ENCODE data around the gene PCDH11X. TPM values are rescaled to one million over a fixed set of nuclear protein-coding genes. Genes with fewer than 3 reads are reported as not detected.
"Not testable (repeated sequence)": the region's sequence is repeated elsewhere in the genome, so short reads cannot be mapped to it uniquely, and the experiment has no call there.

Gene PCDH11X, protein sequence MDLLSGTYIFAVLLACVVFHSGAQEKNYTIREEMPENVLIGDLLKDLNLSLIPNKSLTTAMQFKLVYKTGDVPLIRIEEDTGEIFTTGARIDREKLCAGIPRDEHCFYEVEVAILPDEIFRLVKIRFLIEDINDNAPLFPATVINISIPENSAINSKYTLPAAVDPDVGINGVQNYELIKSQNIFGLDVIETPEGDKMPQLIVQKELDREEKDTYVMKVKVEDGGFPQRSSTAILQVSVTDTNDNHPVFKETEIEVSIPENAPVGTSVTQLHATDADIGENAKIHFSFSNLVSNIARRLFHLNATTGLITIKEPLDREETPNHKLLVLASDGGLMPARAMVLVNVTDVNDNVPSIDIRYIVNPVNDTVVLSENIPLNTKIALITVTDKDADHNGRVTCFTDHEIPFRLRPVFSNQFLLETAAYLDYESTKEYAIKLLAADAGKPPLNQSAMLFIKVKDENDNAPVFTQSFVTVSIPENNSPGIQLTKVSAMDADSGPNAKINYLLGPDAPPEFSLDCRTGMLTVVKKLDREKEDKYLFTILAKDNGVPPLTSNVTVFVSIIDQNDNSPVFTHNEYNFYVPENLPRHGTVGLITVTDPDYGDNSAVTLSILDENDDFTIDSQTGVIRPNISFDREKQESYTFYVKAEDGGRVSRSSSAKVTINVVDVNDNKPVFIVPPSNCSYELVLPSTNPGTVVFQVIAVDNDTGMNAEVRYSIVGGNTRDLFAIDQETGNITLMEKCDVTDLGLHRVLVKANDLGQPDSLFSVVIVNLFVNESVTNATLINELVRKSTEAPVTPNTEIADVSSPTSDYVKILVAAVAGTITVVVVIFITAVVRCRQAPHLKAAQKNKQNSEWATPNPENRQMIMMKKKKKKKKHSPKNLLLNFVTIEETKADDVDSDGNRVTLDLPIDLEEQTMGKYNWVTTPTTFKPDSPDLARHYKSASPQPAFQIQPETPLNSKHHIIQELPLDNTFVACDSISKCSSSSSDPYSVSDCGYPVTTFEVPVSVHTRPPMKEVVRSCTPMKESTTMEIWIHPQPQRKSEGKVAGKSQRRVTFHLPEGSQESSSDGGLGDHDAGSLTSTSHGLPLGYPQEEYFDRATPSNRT (N-terminal part only)
- total RNA-seq (2014; rRNA removed; shearing (Covaris generic)), result 15.4 and 47.7 TPM in 2 replicates

DNA sequence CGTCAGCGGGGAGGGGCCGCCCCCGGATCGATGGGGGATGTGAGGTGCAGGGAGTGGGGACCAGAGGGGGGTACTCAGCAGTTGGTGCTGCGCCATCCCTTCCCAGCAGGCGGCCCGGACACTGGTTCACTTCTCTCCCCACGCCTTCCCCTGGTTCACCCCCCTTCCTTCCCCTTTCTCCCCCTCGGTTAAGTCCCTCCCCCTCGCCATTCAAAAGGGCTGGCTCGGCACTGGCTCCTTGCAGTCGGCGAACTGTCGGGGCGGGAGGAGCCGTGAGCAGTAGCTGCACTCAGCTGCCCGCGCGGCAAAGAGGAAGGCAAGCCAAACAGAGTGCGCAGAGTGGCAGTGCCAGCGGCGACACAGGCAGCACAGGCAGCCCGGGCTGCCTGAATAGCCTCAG, at the start of gene PCDH11X:
Gene PCDH11X, plus strand, starts transcription at position 241 of the 400 bp plus-strand sequence. CDS start 56,130 bp downstream, outside the sequence.
- H3K27me3 ChIP-seq (ENCODE audit: control insufficient read depth, insufficient read depth, low read length), result peaks cover 31% of the 10 kb centered on the region
- H3K36me3 ChIP-seq (replicated peaks; ENCODE audit: control insufficient read depth, insufficient read depth, low read length); DNase-seq: not testable (repeated sequence)
- peak within 1 kb of the TSS; percentile 54 for H3K4me3 ChIP-seq (ENCODE audit: insufficient read depth, low read depth, low read length)

DNA sequence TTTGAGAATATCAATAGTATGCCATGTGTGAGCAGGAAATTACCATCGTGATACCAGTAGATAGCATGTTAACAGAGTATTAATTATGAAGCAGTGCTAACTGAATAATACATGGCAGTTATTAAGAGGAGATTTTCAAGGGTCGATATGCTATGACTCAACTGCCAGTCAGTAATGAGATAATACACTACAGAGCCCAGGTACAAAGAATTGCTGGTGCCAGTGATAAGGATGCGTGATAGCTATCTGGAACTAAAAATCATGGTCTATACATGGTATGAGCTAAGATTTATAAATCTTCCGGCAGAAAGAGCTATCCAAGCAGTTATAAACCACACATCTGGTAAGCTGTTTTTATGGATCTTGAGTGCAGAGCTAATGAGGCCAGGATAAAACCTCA, 31.7 kb upstream of the PCDH11X start:
- not testable (repeated sequence) for H3K36me3 ChIP-seq (replicated peaks; ENCODE audit: control insufficient read depth, insufficient read depth, low read length); H3K27me3 ChIP-seq (ENCODE audit: control insufficient read depth, insufficient read depth, low read length); DNase-seq; H3K4me3 ChIP-seq (ENCODE audit: insufficient read depth, low read depth, low read length)

DNA sequence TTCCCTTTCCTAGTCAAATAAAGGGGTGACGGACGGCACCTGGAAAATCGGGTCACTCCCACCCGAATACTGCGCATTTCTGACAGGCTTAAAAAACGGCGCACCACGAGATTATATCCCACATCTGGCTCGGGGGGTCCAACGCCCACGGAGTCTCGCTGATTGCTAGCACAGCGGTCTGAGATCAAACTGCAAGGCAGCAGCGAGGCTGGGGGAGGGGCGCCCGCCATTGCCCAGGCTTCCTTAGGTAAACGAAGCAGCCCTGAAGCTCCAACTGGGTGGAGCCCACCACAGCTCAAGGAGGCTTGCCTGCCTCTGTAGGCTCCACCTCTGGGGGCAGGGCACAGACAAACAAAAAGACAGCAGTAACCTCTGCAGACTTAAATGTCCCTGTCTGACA, 26.2 kb upstream of the PCDH11X start:
- not testable (repeated sequence) for H3K36me3 ChIP-seq (replicated peaks; ENCODE audit: control insufficient read depth, insufficient read depth, low read length); H3K27me3 ChIP-seq (ENCODE audit: control insufficient read depth, insufficient read depth, low read length); DNase-seq
- peak overlapping the region; percentile 30 for H3K4me3 ChIP-seq (ENCODE audit: insufficient read depth, low read depth, low read length)

DNA sequence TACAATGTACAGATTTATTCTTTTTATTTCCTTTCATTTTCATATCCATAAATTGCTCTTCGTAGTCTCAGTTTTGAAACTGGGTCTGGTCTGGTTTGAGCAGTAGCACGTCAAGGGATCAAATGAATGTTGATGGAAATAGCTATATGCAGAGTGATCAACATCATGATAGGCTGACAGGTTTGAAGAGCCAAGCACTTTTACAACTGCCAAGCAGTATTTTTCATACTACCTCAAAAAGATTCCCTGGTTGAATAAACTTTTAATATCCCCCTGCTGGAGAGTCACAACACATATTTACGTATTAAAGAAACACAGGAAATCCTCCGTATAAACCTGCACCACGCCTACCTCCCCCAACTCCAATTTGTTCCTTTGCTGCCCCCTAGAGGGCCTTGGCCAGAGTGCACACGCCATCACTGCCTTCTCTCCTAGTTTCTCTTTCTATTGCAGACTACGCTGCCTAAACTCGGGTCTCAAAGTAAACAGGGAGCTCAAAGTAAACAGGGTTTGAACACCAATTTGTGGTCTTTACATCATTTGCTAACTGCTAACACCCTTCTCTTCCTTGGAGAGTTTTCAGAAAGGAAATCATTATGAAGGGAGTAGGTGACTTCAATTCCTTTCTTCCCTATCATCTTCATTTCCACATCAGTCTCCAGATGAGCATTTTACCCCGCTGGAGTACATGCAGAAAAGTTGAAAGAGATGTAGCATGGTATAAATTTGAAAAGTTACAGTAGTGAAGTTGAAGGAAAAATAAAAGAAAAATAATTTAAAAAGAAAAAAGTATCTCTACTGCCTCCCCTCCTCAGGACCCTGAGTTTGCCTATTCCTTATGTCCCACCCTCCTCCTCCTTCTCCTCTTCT, 8.3 kb upstream of the PCDH11X start:
- H3K36me3 ChIP-seq (replicated peaks; ENCODE audit: control insufficient read depth, insufficient read depth, low read length); H3K27me3 ChIP-seq (ENCODE audit: control insufficient read depth, insufficient read depth, low read length); DNase-seq; H3K4me3 ChIP-seq (ENCODE audit: insufficient read depth, low read depth, low read length): not testable (repeated sequence)

DNA sequence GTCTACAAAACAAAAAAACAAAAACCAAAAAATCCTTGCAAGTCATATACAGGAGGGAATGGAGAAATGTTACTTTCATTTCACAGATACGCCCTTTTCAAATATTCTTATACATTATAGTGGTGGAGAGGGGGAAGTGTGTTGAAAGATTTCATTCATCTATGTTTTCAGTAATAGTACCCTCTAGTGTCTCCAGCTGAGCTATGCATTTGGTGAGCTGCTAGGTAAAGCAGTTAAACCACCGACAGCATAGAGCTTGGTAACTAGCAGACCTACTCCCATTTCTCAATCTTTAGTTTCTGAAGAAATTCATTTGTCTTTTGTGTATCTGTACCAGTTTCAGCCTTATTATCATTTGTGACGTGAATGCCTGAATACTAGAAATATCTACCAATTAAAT, 5.2 kb upstream of the PCDH11X start:
- peaks cover 13% of the 10 kb centered on the region for H3K27me3 ChIP-seq (ENCODE audit: control insufficient read depth, insufficient read depth, low read length)
- not testable (repeated sequence) for H3K4me3 ChIP-seq (ENCODE audit: insufficient read depth, low read depth, low read length); DNase-seq; H3K36me3 ChIP-seq (replicated peaks; ENCODE audit: control insufficient read depth, insufficient read depth, low read length)

DNA sequence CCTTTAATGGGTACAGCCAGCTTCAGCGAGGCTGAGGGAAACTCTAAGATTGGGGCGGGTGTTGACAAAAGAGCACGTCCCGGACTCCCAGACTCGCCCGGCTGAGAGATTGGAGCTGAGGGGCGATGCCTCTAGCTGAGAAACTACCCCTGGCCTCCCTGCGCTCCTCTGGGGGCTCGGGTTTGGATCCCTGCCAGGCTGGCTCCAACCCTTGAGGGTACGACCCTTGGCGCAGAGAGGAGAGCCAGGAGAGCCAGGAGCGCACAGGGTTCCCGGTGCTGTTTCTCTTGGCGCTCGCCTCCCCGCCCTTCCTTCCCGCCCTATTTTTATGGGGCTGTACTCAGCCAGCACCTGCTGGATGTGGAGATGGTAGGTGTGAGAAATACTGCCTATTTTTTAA, 833 bp downstream of the PCDH11X start:
- Histone ChIP-seq H3K27me3 (ENCODE audit: control insufficient read depth, insufficient read depth, low read length) (peaks cover 31% of the 10 kb centered on the region), H3K4me3 (ENCODE audit: insufficient read depth, low read depth, low read length) (peak overlapping the region; percentile 54)
- H3K36me3 ChIP-seq (replicated peaks; ENCODE audit: control insufficient read depth, insufficient read depth, low read length), result not testable (repeated sequence)
- DNase-seq, result peak; percentile 20

DNA sequence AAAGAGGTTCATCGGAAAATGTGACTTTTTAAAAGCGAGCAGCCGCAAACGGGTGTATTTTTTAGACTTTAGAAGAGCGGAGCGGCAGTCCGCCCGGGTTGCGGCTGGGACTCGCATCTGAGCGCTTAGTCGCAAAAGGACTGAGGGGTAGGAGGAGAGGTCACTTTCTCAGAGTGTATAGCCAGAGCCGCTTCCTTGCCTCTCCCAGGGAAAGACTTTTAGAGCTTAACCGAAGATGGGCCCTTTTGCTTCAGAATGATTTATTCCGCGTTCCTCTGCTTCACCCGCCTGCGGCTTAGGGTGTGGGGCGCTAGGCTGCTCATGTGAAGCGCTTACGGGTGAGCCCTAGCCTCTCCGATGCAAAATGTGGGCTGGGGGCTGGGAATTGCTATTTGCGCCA, 1.5 kb downstream of the PCDH11X start:
- DNase-seq, result peak; percentile 5
- H3K36me3 ChIP-seq (replicated peaks; ENCODE audit: control insufficient read depth, insufficient read depth, low read length), result not testable (repeated sequence)
- peak overlapping the region; percentile 54 for H3K4me3 ChIP-seq (ENCODE audit: insufficient read depth, low read depth, low read length)
- H3K27me3 ChIP-seq (ENCODE audit: control insufficient read depth, insufficient read depth, low read length), result peaks cover 31% of the 10 kb centered on the region

DNA sequence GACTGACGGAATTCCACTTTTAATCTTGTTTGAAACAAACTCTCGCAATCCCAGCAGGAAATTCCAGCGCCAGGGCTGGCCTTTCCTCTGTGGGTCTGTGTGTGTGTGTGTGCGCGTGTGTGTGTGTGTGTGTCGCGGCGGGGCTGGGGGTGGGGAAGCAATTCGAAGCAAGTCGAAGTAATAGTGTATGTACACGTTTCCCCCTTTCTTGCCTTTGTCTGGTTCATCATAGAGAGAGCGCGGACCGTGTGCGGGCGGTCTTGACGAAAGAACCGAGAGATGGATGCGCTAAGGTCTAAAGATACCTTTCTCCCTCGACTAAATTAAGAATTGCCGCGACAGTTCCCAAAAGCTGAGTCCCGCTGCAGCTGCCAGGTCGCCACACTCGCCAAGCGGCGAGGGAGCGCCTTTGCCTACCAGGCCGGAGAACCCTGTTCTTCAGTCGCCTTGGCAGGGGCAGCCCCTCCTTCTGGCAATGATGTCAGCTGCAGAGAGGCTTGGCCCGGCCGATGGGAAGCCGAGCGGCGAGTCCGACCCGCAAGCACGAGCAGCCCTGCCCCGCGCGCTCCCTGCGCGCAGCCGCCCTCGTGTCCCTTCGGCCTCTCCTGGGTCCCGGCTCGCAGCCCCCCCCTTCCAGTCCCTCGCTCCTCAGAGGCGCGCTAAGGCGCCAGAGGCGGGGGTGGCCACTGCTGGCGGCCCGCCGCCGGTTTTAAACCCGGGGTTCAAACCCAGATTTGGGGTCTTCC, 2.6 kb downstream of the PCDH11X start:
- Histone ChIP-seq H3K27me3 (ENCODE audit: control insufficient read depth, insufficient read depth, low read length) (peaks cover 31% of the 10 kb centered on the region), H3K4me3 (ENCODE audit: insufficient read depth, low read depth, low read length) (peak overlapping the region; percentile 54)
- H3K36me3 ChIP-seq (replicated peaks; ENCODE audit: control insufficient read depth, insufficient read depth, low read length); DNase-seq: not testable (repeated sequence)

DNA sequence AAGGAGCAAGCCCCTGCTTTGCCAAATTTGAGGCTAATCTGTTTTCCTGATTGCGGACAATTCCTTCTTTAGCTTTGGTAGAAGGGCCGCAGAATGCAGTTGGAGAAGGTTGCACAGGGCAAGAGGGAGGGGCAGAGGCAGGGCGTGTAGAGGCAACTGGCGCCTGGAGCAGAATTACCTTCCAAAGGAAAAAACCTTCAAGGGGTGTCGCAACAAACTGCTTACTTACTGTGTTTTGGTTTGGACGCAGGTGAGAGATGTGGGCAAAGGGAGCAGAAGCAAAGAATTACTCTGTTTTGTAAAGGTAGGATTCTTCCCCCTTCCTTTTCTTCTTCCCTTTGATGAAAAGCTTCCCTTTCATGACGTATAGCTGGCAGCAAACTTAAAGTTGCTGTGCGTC, 3.6 kb downstream of the PCDH11X start:
- H3K4me3 ChIP-seq (ENCODE audit: insufficient read depth, low read depth, low read length), result peak overlapping the region; percentile 28
- DNase-seq; H3K36me3 ChIP-seq (replicated peaks; ENCODE audit: control insufficient read depth, insufficient read depth, low read length): not testable (repeated sequence)

DNA sequence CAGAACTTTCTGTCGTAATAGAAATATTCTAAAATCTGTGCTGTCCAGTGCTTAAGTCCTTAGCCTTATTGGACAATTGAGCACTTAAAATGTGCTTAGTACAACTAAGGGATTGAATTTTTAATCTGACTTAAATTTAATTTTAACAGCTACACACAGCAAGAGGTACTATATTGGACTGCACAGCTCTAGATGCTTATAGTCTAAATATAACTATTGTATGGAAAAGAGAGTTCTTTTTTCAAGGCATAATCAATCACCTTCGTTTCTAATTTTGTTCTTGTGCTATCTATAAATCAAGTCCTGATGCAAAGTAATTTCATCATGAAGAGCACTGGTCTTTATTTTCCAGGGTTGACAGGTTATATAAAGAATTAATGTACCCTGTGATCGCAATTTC, 38.4 kb downstream of the PCDH11X start:
- not testable (repeated sequence) for H3K27me3 ChIP-seq (ENCODE audit: control insufficient read depth, insufficient read depth, low read length); DNase-seq; H3K36me3 ChIP-seq (replicated peaks; ENCODE audit: control insufficient read depth, insufficient read depth, low read length); H3K4me3 ChIP-seq (ENCODE audit: insufficient read depth, low read depth, low read length)

More for the DNA sequence above, 3.6 kb downstream of the PCDH11X start:
- H3K27me3 ChIP-seq (ENCODE audit: control insufficient read depth, insufficient read depth, low read length), result peaks cover 25% of the 10 kb centered on the region

DNA sequence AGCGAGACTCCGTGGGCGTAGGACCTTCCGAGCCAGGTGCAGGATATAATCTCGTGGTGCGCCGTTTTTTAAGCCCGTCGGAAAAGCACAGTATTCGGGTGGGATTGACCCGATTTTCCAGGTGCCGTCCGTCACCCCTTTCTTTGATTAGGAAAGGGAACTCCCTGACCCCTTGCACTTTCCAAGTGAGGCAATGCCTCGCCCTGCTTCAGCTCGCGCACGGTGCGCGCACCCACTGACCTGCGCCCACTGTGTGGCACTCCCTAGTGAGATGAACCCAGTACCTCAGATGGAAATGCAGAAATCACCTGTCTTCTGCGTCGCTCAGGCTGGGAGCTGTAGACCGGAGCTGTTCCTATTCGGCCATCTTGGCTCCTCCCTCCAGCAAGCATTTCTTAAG, 46.1 kb downstream of the PCDH11X start:
- not testable (repeated sequence) for DNase-seq; H3K36me3 ChIP-seq (replicated peaks; ENCODE audit: control insufficient read depth, insufficient read depth, low read length); H3K4me3 ChIP-seq (ENCODE audit: insufficient read depth, low read depth, low read length); H3K27me3 ChIP-seq (ENCODE audit: control insufficient read depth, insufficient read depth, low read length)

Measured in H7 (cell line).